GM18873 (cell line): Measurements from ENCODE around the gene HNMT.
A peak's percentile ranks its signal among the peaks of the same experiment; 100 is the strongest.
"Not testable (repeated sequence)": the region's sequence is repeated elsewhere in the genome, so short reads cannot be mapped to it uniquely, and the experiment has no call there.

Experiments
- ATAC-seq: cut with Tn5 transposase; IDR thresholded peaks from one replicate; pipeline ENCODE4 v1.9.1; 2021; ENCODE audit warnings: mild to moderate bottlenecking, moderate library complexity, moderate number of reproducible peaks; ENCODE audit not compliant: unreplicated experiment, low FRiP score

The HNMT gene

DNA sequence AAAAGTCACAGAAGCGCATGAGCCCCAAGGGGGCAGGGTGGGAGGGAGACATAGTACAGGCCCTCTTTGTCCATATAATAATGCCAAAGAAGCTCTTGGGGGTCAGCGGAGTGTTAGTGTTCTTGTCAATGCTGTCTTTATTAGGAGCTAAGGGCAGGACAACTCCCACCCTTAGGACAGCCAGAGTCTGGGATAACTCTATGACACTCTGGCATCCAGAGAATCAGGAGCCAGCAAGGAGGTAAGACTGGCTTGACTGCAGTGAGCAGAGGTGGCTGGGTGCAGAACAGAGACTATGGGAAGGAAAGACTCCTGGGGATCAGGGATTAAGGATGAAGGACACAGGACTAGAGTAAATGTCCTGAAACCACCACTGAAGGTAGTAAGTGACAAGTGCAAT, 19.0 kb upstream of the HNMT start:
- no peak for ATAC-seq

GRCh38 chr2:137946227-137946626, 18.0 kb upstream of the HNMT start:
- no peak for ATAC-seq

- ATAC-seq, result no peak
Measured at GRCh38 chr2:137947032-137947727, 17.1 kb upstream of the HNMT start.

DNA sequence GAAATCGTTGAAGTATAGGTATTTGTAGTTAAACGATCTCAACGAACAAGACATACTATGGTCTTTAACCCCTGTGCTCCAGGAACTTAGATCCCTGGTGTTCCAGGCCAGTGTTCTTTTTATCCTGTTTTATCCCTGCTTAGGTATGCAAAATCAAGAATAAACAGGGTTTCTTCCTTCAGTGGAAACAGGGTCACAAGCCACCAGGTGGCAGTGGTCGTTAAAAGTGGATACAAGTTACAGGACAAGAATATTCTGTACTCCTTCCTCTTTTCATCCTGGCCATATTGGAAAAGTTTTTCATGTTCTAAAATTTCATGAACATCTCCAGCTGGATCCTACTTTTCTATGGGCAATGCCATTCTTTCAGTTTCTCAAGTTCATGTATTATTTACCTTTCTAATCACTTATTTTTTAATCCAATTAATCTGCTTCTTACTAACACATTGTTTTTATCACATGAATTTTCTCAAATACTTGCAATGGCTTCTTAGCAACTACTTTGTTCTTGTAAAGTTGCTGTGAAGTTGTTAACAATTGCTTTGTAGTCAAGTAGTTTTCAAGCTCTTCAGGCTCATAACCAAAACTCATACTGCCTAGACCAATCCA, 16.4 kb upstream of the HNMT start:
- no peak for ATAC-seq

- ATAC-seq, result no peak
Measured at GRCh38 chr2:137948894-137949293, 15.4 kb upstream of the HNMT start.

GRCh38 chr2:137950238-137950637, 14.0 kb upstream of the HNMT start:
- no peak for ATAC-seq

DNA sequence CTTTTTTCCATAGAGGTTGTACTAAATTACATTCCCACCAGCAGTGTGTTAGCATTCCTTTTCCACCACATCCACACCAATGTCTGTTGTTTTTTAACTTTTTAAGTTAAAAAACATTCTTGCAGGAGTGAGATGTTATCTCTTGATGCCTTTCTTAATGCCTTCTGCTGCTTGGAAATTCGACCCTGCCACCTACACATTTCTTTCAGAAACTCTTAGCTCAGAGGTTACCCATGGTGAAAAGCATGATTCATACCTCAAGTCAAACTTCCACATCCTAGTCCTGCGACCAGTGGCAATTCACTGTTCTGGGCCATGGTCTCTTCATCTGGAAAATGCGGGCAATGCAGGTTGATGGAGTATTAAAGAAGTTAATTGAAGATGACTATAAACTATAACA, 12.7 kb upstream of the HNMT start:
- ATAC-seq, result no peak

GRCh38 chr2:137952586-137953129, 11.6 kb upstream of the HNMT start:
- peak; percentile 53 for ATAC-seq

- no peak for ATAC-seq
Measured at GRCh38 chr2:137955536-137955935, 8.7 kb upstream of the HNMT start.

DNA sequence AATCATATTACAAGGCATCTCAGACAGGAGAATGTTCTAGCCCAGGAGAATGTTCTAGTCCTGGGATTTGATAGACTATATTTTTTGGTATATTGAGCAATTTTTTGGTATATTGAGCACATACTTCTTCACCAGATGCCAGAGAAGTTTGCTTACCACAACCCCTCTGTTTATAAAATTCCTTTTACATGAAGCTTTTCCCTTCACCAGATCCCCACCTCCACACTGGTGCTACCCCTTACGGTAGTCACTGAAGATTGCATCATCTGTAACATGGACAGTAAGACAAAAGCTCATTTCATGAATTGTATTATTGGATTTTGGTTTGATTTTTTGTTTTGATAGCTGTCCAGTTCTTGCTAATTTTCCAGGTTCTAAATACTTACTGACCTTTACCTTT, 7.2 kb upstream of the HNMT start:
- ATAC-seq, result no peak

DNA sequence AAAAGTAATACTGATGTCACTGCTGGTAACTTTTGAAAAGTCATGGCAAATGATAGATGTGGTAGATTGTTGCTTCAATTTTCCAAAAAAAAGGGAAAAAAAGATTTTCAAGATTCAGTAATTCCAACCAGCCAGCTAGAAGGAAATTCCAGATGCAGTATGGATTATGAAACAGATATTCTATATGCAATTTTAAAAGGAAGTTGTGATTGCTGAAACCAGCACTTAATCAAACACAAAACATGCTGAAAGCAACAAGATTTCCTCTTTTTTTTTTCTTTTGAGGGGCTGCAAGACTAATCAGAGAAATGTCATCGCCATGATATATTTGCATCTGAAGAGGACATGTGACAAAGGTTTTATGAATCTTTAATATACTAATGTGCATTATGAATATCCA, 5.1 kb upstream of the HNMT start:
- no peak for ATAC-seq

- no peak for ATAC-seq
Measured at GRCh38 chr2:137960223-137960622, 4.0 kb upstream of the HNMT start.

DNA sequence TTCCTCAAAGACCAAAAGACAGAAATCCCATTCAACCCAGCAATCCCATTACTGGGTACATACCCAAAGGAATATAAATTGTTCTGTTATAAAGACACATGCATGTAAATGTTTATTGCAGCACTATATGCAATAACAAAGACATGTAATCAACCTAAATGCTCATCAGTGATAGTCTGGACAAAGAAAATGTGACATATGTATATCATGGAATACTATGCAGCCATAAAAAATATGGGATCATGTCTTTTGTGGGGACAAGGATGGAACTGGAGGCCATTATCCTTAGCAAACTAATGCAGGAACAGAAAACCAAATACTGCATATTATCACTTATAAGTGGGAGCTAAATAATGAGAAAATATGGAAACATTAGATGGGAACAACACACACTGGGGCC, 2.7 kb upstream of the HNMT start:
- no peak for ATAC-seq

- no peak for ATAC-seq
Measured at GRCh38 chr2:137963535-137964065, 673 bp upstream of the HNMT start.

DNA sequence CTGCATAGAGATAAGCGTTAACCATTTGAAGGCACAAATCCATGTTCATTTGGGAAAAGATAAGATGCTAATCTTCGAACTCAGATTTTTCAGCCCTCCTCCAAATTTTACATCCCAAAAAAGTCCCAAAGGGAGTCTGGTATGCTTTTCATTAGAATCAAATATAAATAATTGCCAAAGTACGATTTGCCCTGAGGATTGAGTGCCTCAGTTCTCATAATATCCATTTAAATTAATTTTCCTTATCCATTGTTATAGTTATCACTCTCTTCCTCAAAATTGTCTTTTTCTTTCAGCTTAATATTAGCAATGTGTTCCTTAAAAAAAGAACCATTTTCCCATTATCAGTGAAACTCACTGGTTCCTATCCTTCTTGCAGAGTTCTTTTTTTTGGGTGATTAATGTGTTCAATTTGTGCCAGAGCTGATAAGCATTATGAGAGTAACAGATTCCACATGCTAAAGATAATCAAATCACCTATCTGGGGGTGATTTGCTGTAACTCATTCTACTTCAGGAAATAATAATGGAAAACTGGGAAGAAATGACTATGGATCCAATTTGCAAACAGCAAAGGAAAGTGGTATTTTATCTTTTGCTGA, 686 bp downstream of the HNMT start:
- no peak for ATAC-seq

DNA sequence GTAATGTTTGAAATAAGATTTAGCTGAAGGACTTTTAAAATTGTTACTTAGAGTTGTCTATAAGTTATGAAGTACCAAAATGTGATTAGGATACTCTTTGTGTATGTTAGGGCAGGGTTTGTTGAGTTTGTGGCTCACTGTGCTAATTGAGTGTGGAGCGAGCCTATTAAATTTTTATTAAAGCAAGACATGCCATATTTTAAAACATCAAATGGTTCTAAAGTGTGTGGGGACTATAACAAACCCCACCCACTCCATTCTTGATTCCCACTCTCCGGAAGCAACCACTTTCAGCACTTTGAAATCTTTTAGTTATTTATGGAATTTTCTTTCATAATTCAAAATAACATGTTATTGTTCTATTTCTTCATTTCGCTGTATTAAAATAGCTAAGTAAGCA, 1.8 kb downstream of the HNMT start:
- no peak for ATAC-seq

DNA sequence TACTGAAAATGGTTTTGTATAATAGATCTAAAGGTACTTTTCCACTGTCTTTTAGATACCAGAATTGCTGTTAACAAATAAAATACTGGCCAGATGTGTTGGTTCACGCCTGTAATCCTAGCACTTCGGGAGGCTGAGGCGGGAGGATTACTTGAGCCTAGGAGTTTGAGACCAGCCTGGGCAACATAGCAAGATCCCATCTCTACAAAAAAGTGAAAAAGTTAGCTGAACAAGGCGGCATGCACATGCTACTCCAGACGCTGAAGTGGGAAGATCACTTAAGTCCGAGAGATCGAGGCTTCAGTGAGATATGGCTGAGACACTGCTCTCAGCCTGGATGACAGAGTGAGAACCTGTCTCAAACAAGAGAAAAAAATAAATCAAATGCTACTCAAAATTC, 2.8 kb downstream of the HNMT start:
- ATAC-seq, result no peak

- ATAC-seq, result no peak
Measured at GRCh38 chr2:137968477-137969417, 4.5 kb downstream of the HNMT start.

DNA sequence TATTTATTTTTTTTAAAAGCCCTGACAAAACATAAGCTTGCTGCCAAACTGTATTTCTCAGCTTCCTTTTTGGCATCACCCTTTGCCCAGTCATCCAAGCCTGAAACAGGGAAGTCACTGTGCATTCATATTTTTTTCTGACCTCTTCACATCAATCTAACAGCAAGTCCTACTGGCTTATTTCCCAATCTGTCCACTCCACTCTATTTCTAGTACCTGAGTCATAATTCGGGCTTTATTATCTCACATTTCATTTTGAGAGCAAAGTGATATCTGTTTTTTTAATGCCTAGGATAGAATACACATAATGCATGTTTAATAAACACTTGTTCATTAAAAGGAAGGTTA, 5.1 kb downstream of the HNMT start:
- no peak for ATAC-seq

- ATAC-seq, result no peak
Measured at GRCh38 chr2:137969876-137970275, 5.6 kb downstream of the HNMT start.

DNA sequence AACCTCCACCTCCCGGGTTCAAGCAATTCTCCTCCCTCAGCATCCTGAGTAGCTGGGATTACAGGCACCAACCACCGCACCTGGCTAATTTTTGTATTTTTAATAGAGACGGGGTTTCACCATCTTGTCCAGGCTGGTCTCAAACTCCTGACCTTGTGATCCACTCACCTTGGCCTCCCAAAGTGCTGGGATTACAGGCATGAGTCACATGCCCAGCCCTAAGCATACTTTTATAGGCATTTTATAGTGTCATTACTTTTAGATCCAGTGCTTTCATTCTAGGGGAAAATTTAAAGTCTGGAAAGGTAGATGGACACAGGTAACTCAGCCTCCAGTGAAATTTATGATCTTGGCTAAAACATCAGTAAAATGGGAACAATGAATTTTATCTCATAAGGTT, 7.0 kb downstream of the HNMT start:
- ATAC-seq, result not testable (repeated sequence)
